NCI-H524 (cell line): ENCODE data around the gene SLC9A3.
A peak's percentile ranks its signal among the peaks of the same experiment; 100 is the strongest.
"Not testable (repeated sequence)": the region's sequence is repeated elsewhere in the genome, so short reads cannot be mapped to it uniquely, and the experiment has no call there.

Experiments used
- DNase-seq, 2 experiments: peaks; one replicate each; lab custom pipeline; 2025; lab: John Stamatoyannopoulos, UW

Gene SLC9A3

GRCh38 chr5:489689-490080, 34.6 kb downstream of the SLC9A3 start:
- no peak for DNase-seq

GRCh38 chr5:488744-489688, 35.2 kb downstream of the SLC9A3 start:
- DNase-seq = no peak

GRCh38 chr5:488241-488640, 36.0 kb downstream of the SLC9A3 start:
- no peak for DNase-seq

GRCh38 chr5:486597-486996, 37.7 kb downstream of the SLC9A3 start:
- DNase-seq = not testable (repeated sequence)

- DNase-seq = peak in 1 of 2 experiments; percentile 49
These were observed 38.2 kb downstream of the SLC9A3 start for GRCh38 chr5:485946-486491.

- DNase-seq = peak in 1 of 2 experiments; percentile 27
These were observed 38.9 kb downstream of the SLC9A3 start for GRCh38 chr5:485113-485945.

- no peak for DNase-seq
These were observed 39.7 kb downstream of the SLC9A3 start for GRCh38 chr5:484556-484955.

GRCh38 chr5:483434-484140, 40.7 kb downstream of the SLC9A3 start:
- no peak for DNase-seq

- no peak for DNase-seq
These were observed 41.2 kb downstream of the SLC9A3 start for GRCh38 chr5:483011-483410.

GRCh38 chr5:482506-482905, 41.7 kb downstream of the SLC9A3 start:
- DNase-seq = no peak

GRCh38 chr5:482021-482420, 42.2 kb downstream of the SLC9A3 start:
- no peak for DNase-seq

- no peak for DNase-seq
These were observed 42.9 kb downstream of the SLC9A3 start for GRCh38 chr5:481347-481746.

- DNase-seq = no peak
These were observed 44.5 kb downstream of the SLC9A3 start for GRCh38 chr5:479566-480319.

- no peak for DNase-seq
These were observed 45.2 kb downstream of the SLC9A3 start for GRCh38 chr5:478982-479535.

- DNase-seq = no peak
These were observed 45.8 kb downstream of the SLC9A3 start for GRCh38 chr5:478369-478981.

- no peak for DNase-seq
These were observed 46.4 kb downstream of the SLC9A3 start for GRCh38 chr5:477871-478270.

- no peak for DNase-seq
These were observed 47.0 kb downstream of the SLC9A3 start for GRCh38 chr5:477247-477646.

GRCh38 chr5:476814-477175, 47.5 kb downstream of the SLC9A3 start:
- no peak for DNase-seq

- no peak for DNase-seq
These were observed 48.0 kb downstream of the SLC9A3 start for GRCh38 chr5:476102-476813.

GRCh38 chr5:475704-476101, 48.5 kb downstream of the SLC9A3 start:
- no peak for DNase-seq
